K562 (cell line): ENCODE results near the gene POU2AF1. TPM values are rescaled to one million over a fixed set of nuclear protein-coding genes. Genes with fewer than 3 reads are reported as not detected.

Experiments
- ATAC-seq: fragments of 200-7000 bp; cut with Tn5 transposase; 3 replicates; pipeline ENCODE4 v1.9.1; 2020; ENCODE audit warnings: moderate library complexity
- BruUV-seq: library from RNA; stranded (reverse); fragments of 400-500 nt; replicated peaks from 2 replicates; lab custom pipeline; 2021; lab: Mats Ljungman, UMichigan
- CTCF ChIA-PET: fragments of 300-600 bp; formaldehyde crosslinking; extraction: SDS; loops from one replicate; lab custom pipeline; 2021; ENCODE audit warnings: low intra/inter-chr PET ratio; lab: Yijun Ruan, JAX
- POLR2A ChIA-PET: fragments of 300-600, 350-650 bp; sonication (Branson Sonifier 250); formaldehyde crosslinking; extraction: SDS; loops from one replicate; lab custom pipeline; 2021; ENCODE audit warnings: antibody characterized with exemption, inconsistent platforms; lab: Yijun Ruan, JAX
- DNase-seq, 4 experiments: peaks; one replicate each; pipeline versions ENCODE4 v3.0.0 to v3.0.0-alpha.2; 2011 to 2018; ENCODE audit warnings: low spot score in 3 of 4, mixed read lengths in 3 of 4; ENCODE audit errors: extremely low read depth in 1 of 4
- FAIRE-seq: peaks from 2 replicates; lab custom pipeline; 2011; peaks lifted over from hg19 to GRCh38; lab: Jason Lieb, UNC
- H2AFZ ChIP-seq: 2 replicates; pipeline ENCODE4 v1.6.0; 2011; ENCODE audit warnings: low read depth, low read length, control low read depth, inconsistent platforms
- H3K27ac ChIP-seq: fragments of 200-600 bp; 3 replicates; pipeline ENCODE4 v1.8.0; 2011; ENCODE audit warnings: low read depth, mild to moderate bottlenecking, control low read depth, inconsistent platforms, low read length, moderate library complexity, mixed read lengths; ENCODE audit errors: extremely low read depth
- H3K27me3 ChIP-seq, 2 experiments: fragments of 300-600 bp in 1 of 2; 2 replicates in 1 of 2; 3 replicates in 1 of 2; pipeline versions ENCODE4 v1.6.0 to v1.8.0; 2011; ENCODE audit warnings: inconsistent platforms in 2 of 2, low read length in 2 of 2, mild to moderate bottlenecking in 1 of 2, mixed read lengths in 1 of 2, moderate library complexity in 1 of 2; ENCODE audit not compliant: control insufficient read depth in 2 of 2, insufficient read depth in 2 of 2
- H3K36me3 ChIP-seq: fragments of 300-600 bp; 3 replicates; pipeline ENCODE4 v1.8.0; 2011; ENCODE audit warnings: mild to moderate bottlenecking, low read length, inconsistent platforms; ENCODE audit not compliant: control insufficient read depth, insufficient read depth
- H3K4me1 ChIP-seq, 2 experiments: fragments of 200-600 bp in 1 of 2; replicated peaks in 1 of 2; 2 replicates in 1 of 2; 3 replicates in 1 of 2; pipeline versions ENCODE4 v1.5.1 to v1.8.0; 2011; ENCODE audit warnings: inconsistent platforms in 2 of 2, low read length in 2 of 2, mild to moderate bottlenecking in 1 of 2, mixed read lengths in 1 of 2, moderate library complexity in 1 of 2; ENCODE audit not compliant: control insufficient read depth in 2 of 2, insufficient read depth in 2 of 2
- H3K4me2 ChIP-seq: 2 replicates; pipeline ENCODE4 v1.6.1; 2011; ENCODE audit warnings: low read length, control low read depth, inconsistent platforms, mixed read lengths; ENCODE audit not compliant: insufficient read depth
- H3K4me3 ChIP-seq: fragments of 200-600 bp; sonication (generic), shearing (Covaris generic); 2 replicates; pipeline ENCODE4 v1.5.1; 2016; ENCODE audit warnings: control low read depth, inconsistent platforms
- H3K79me2 ChIP-seq: fragments of 200-600 bp; 3 replicates; pipeline ENCODE4 v1.8.0; 2011; ENCODE audit warnings: low read length, inconsistent platforms; ENCODE audit not compliant: control insufficient read depth, insufficient read depth
- H3K9ac ChIP-seq, 2 experiments: 2 replicates each; pipeline versions ENCODE4 v1.6.0 to v1.6.1; 2011; ENCODE audit warnings: low read depth in 2 of 2, low read length in 2 of 2, control low read depth in 1 of 2, inconsistent platforms in 1 of 2, mild to moderate bottlenecking in 1 of 2, mixed read lengths in 1 of 2; ENCODE audit not compliant: insufficient read depth in 1 of 2
- H3K9me1 ChIP-seq: one replicate; pipeline ENCODE4 v1.6.0; 2011; ENCODE audit warnings: inconsistent platforms, mild to moderate bottlenecking, low read length, moderate library complexity; ENCODE audit not compliant: control insufficient read depth, insufficient read depth
- H3K9me3 ChIP-seq: replicated peaks from 2 replicates; pipeline ENCODE4 v1.5.1; 2011; ENCODE audit warnings: low read depth, low read length, inconsistent platforms; ENCODE audit not compliant: control insufficient read depth, insufficient read depth
- H4K20me1 ChIP-seq: replicated peaks from 2 replicates; pipeline ENCODE4 v1.6.1; 2011; ENCODE audit warnings: low read length, inconsistent platforms, mixed read lengths; ENCODE audit not compliant: control insufficient read depth, insufficient read depth
- CBX8 ChIP-seq: fragments of 200-600 bp; sonication (generic); IDR thresholded peaks from 2 replicates; pipeline ENCODE4 v1.6.1; 2012; ENCODE audit warnings: borderline replicate concordance, mixed run types, low read depth, mild to moderate bottlenecking, moderate library complexity, mixed read lengths, low read length, control low read depth, inconsistent platforms; ENCODE audit not compliant: poor library complexity, severe bottlenecking; ENCODE audit errors: extremely low read depth
- CHAMP1 ChIP-seq: fragments of 450-650 bp; IDR thresholded peaks from 2 replicates; pipeline ENCODE4 v1.6.1; 2016; ENCODE audit warnings: mild to moderate bottlenecking
- FIP1L1 ChIP-seq: fragments of 200-400 bp; formaldehyde crosslinking; IDR thresholded peaks from 2 replicates; pipeline ENCODE4 v1.6.1; 2018; ENCODE audit warnings: mild to moderate bottlenecking, low read depth, low read length; ENCODE audit not compliant: poor library complexity, severe bottlenecking
- HDAC1 ChIP-seq, 2 experiments: fragments of 450-650 bp; IDR thresholded peaks; 2 replicates each; pipeline ENCODE4 v1.6.1; 2016 to 2017; ENCODE audit warnings: inconsistent platforms in 1 of 2, mild to moderate bottlenecking in 1 of 2, moderate library complexity in 1 of 2
- HMBOX1 ChIP-seq: sonication (generic); IDR thresholded peaks from 2 replicates; pipeline ENCODE4 v1.6.1; 2016
- ILF3 ChIP-seq: fragments of 450-650 bp; IDR thresholded peaks from 2 replicates; pipeline ENCODE4 v1.6.1; 2018; ENCODE audit warnings: antibody characterized with exemption, mild to moderate bottlenecking, moderate library complexity, borderline replicate concordance
- MLX ChIP-seq, 2 experiments: fragments of 450-650 bp in 1 of 2; sonication (generic) in 1 of 2; formaldehyde crosslinking; conservative IDR thresholded peaks; 2 replicates each; pipeline versions ENCODE4 v1.4.0 to v1.8.1; 2020 to 2022; ENCODE audit warnings: mild to moderate bottlenecking in 1 of 2, missing genetic modification reagents in 1 of 2
- PPARD ChIP-seq: fragments of 250-450 bp; sonication (Bioruptor Pico); IDR thresholded peaks from 2 replicates; pipeline ENCODE4 v1.8.0; 2022; ENCODE audit warnings: inconsistent platforms, mild to moderate bottlenecking, moderate library complexity
- RB1 ChIP-seq: fragments of 450-650 bp; IDR thresholded peaks from 2 replicates; pipeline ENCODE4 v1.6.1; 2017; ENCODE audit warnings: low read depth, mild to moderate bottlenecking
- SMAD4 ChIP-seq: fragments of 250-450 bp; sonication (Bioruptor Pico); conservative IDR thresholded peaks from 2 replicates; pipeline ENCODE4 v1.8.0; 2021; ENCODE audit warnings: inconsistent platforms, mild to moderate bottlenecking, moderate library complexity
- U2AF1 ChIP-seq: fragments of 200-400 bp; formaldehyde crosslinking; optimal IDR thresholded peaks from 2 replicates; pipeline ENCODE3; 2017; ENCODE audit warnings: mild to moderate bottlenecking, low read depth, low read length, moderate library complexity
- ZNF184 ChIP-seq: sonication (generic); formaldehyde crosslinking; IDR thresholded peaks from 2 replicates; pipeline ENCODE4 v1.5.0; 2020; ENCODE audit warnings: missing genetic modification reagents
- ZNF263 ChIP-seq: sonication (generic); formaldehyde crosslinking; IDR thresholded peaks from 2 replicates; pipeline ENCODE4 v1.8.0; 2022; ENCODE audit warnings: mild to moderate bottlenecking, missing genetic modification reagents, borderline replicate concordance
- ZNF655 ChIP-seq: fragments of 250-450 bp; sonication (Bioruptor Pico); IDR thresholded peaks from 2 replicates; pipeline ENCODE4 v1.5.0; 2021
- ZZZ3 ChIP-seq: fragments of 450-650 bp; IDR thresholded peaks from 2 replicates; pipeline ENCODE4 v1.6.1; 2016; ENCODE audit warnings: antibody characterized with exemption, mild to moderate bottlenecking, moderate library complexity
- WGBS: fragments of 100-300 bp; shearing (Covaris generic); methylation state at CpG from one replicate; pipeline ENCODE4 v1.1.6; 2016; ENCODE audit warnings: low coverage, mixed read lengths; ENCODE audit not compliant: insufficient coverage; ENCODE audit errors: missing lambda C conversion rate; 5-methylcytosine and 5-hydroxymethylcytosine counted together
- in situ Hi-C: fragments of 300-500 bp; cut with MboI; formaldehyde crosslinking; loops from 4 replicates; pipeline ENCODE4 v1.15.0; 2018; ENCODE audit warnings: inconsistent platforms, mixed read lengths
- intact Hi-C: fragments of 100-400 bp; cut with micrococcal nuclease; formaldehyde crosslinking; loops from 2 replicates; pipeline ENCODE4 v1.14.2; 2022
- polyA plus RNA-seq, 8 experiments: library from polyadenylated mRNA; depleted of rRNA in 4 of 8; stranded (reverse) in 5 of 8; unstranded in 3 of 8; fragments of >200 nt; fragmentation: Nextera tagmentation in 2 of 8; fragmentation: Illumina TruSeq in 1 of 8; extraction: Ambion mirVana in 2 of 8; extraction: Trizol in 1 of 8; gene quantifications; 2 replicates each; pipeline versions ENCODE4 v1.2.1 to v1.2.3, GENCODE V29; 2011 to 2014; ENCODE audit warnings: inconsistent platforms in 1 of 8, missing spikeins in 1 of 8
- total RNA-seq, 7 experiments: library from RNA; depleted of rRNA in 6 of 7; stranded (reverse); fragments of >200 nt in 6 of 7; fragmentation: Illumina TruSeq in 2 of 7; extraction: Trizol in 2 of 7; gene quantifications; 2 replicates each; pipeline versions ENCODE4 v1.2.1 to v1.2.3, GENCODE V29; 2011 to 2021; ENCODE audit warnings: low replicate concordance in 1 of 7

The POU2AF1 gene
- total and polyA plus RNA-seq, 9 of the 15 experiments (the other 6 are each of a cell fraction or from before 2014, with no cell fraction given) = 0.09 TPM; not detected in 8

GRCh38 chr11:111412293-111412692, 33.2 kb upstream of the POU2AF1 start (continued):
- TF ChIP-seq CBX8 (no peak), ZNF263 (CRISPR knock-in tag) (no peak), SMAD4 (CRISPR knock-in tag) (no peak), HMBOX1 (no peak)

- no peak for ATAC-seq
- ChIA-PET CTCF (no interaction called here), POLR2A (no interaction called here)
- no peak for DNase-seq
- no peak for FAIRE-seq
- no TSS peak for BruUV-seq
- Histone ChIP-seq H2AFZ (no peak overlapping the region), H3K27ac (no peak overlapping the region), H3K27me3 (peaks cover 0 to 3% of the 10 kb centered on the region in 2 experiments; a peak in 2 of 5 replicates), H3K9ac (no peak overlapping the region), H3K4me1 (no peaks in the 10 kb centered on the region), H3K9me3 (no peaks in the 10 kb centered on the region), H3K79me2 (no peaks in the 10 kb centered on the region), H3K4me2 (no peak overlapping the region), H3K4me3 (no peak overlapping the region), H3K9me1 (no peaks in the 10 kb centered on the region), H3K36me3 (no peaks in the 10 kb centered on the region), H4K20me1 (no peaks in the 10 kb centered on the region)
- intact Hi-C loops = no loop called here
- 8% methylated on average over 1 of the region's 2 CpGs for WGBS
- in situ Hi-C loops = no loop called here
- TF ChIP-seq ILF3 (no peak), FIP1L1 (no peak), MLX (CRISPR knock-in tag; conservative IDR thresholded peaks at IDR 0.05) (no peak), U2AF1 (no peak), PPARD (CRISPR knock-in tag) (no peak), RB1 (no peak), HDAC1 (IDR thresholded peaks at IDR 0.05) (no peak), ZNF184 (CRISPR knock-in tag) (no peak), ZNF655 (CRISPR knock-in tag) (no peak), ZZZ3 (no peak), CHAMP1 (no peak)
These were observed 32.4 kb upstream of the POU2AF1 start for GRCh38 chr11:111411456-111411855.
